DMS53 treated with DMSO at 0.1 percent for 48 hours (cell line): ENCODE results near the gene NAP1L4.

ENCODE experiments used
- DNase-seq: peaks from one replicate; lab custom pipeline; 2025; ENCODE audit not compliant: unreplicated experiment; lab: John Stamatoyannopoulos, UW

Gene NAP1L4, protein sequence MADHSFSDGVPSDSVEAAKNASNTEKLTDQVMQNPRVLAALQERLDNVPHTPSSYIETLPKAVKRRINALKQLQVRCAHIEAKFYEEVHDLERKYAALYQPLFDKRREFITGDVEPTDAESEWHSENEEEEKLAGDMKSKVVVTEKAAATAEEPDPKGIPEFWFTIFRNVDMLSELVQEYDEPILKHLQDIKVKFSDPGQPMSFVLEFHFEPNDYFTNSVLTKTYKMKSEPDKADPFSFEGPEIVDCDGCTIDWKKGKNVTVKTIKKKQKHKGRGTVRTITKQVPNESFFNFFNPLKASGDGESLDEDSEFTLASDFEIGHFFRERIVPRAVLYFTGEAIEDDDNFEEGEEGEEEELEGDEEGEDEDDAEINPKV

DNA sequence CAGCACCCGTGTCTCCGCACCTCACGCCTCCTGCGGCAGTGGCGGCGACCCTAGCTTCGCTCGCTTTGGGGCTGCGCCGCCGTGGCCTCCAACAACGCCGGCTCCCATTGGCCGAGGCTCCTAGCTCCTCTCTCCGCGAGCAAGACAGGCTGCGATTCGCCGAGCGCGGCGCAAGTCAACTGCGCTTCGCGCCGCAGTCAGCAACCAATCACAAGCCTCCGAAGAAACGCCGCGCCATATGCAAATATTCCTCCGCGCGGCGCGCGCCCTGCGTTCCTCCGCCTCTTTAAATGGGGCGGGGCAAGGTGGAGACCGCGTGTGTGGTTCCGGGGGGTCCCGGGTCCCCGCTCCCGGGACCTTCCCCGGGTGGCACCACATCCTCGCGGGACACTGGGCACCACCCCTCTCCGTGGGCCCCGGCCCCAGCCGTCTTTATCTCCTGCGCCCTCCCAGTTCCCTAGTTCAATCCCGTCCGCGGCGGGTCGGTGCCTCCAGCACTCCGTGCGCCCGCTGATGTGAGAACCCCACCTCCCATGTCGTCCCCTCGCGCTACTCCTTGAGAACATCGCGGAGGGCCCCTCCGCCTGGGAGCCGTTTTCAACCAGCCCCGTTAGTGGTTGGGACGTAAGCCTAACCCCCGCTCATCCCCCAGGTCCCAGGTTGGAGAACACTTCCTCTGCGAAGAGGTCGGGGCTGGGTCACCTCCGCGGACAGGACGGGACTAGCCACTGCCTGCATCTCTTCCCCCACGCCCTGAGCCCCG lies at the start of gene NAP1L4:
NAP1L4 (minus strand) TSS at position 96 of the 763 bp plus-strand sequence. CDS start 13,109 bp downstream, outside the sequence.
- peak; percentile 91 for DNase-seq

GRCh38 chr11:3040881-3041280 lies 48.8 kb upstream of the NAP1L4 start:
- no peak for DNase-seq

DNA sequence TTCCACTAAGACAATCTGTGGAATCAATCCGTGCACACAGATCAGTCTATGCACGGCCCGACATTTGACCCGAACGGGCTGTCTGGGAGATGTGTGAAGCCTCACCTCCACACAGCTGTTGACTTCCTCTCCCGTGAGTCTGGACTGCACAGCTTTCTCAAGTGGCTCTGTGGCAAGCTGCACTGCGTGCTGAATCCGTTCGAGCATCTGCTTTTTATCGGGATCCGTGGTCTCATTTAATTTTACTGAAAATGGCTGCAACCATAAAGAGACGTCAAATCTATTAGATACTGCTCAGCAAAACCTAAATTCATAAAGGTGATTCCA lies 45.8 kb upstream of the NAP1L4 start:
- DNase-seq = no peak

DNA sequence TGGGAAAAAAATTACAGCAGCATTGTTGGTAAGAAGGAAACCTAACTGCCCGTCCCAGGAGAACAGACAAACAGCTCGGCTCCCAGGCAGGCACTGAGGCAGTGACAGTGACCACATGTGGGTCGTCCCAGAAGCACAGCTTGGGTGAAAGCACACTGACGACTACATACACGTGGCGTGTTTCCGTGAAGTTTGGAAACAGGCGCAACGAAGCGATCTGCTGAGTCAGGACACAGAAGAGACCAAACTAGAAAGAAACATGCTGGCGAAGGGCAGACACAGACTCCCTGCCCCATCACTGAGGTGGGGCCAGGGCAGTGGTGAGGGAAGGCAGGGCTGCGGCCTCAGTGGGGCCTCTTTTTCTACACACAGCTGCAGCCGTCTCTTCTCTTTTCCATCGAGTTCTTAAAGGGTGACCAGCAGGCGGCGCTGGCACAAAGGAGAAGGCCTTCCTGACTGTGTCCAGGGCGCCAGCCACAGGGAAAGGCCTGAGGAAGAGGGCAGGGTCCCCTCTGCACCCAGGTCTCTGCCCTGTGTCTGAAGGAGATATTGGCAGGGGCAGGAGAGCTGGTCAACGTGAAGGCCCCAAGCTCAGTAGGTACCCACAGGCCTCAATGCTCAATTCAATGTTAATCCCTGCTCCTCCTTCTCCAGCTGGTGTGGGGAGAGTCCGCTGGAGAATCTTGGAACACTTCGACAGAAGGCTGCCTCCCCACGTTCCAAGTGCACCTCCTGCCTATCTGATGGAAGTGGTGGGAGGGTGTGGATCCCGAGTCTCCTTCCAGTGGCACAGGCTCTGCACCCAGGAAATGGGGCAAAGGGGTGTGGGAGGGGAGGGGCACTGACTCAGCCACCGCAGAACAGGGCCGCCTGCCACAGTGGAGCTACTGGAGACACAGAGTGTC lies 45.2 kb upstream of the NAP1L4 start:
- peak; percentile 45 for DNase-seq

DNA sequence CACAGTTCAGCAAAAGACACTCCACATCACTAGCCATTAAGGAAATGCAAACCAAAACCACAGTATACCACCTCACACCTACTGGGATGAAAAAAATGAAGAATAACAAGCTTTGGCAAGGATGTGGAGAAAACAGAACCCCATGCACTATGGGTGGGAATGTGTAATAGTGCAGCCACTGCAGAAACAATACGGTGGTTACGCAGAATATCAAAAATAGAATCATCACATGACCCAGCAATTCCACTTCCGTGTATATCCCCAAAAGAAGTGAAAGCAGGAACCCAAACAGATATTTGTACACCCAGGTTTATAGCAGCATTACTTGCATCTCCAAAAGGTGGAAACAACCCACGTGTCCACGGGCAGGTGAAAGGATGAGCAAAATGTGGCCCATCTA lies 44.3 kb upstream of the NAP1L4 start:
- DNase-seq = no peak

DNA sequence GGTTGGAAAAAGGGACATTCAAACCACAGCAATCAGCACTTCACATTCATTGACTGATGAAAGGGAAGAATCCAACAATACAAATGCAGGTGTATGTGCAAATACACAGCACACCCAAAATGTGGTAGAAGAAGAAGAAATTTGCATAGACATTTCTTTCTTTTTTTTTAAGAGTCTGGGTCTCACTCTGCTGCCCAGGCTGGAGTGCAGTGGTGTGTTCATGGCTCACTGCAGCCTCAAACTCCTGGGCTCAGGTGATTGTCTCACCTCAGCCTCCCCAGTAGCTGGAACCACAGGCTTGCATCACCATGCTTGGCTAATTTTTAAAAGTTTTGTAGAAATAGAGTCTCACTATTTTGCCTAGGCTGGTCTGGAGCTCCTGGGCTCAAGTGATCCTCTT lies 43.2 kb upstream of the NAP1L4 start:
- DNase-seq = no peak

DNA sequence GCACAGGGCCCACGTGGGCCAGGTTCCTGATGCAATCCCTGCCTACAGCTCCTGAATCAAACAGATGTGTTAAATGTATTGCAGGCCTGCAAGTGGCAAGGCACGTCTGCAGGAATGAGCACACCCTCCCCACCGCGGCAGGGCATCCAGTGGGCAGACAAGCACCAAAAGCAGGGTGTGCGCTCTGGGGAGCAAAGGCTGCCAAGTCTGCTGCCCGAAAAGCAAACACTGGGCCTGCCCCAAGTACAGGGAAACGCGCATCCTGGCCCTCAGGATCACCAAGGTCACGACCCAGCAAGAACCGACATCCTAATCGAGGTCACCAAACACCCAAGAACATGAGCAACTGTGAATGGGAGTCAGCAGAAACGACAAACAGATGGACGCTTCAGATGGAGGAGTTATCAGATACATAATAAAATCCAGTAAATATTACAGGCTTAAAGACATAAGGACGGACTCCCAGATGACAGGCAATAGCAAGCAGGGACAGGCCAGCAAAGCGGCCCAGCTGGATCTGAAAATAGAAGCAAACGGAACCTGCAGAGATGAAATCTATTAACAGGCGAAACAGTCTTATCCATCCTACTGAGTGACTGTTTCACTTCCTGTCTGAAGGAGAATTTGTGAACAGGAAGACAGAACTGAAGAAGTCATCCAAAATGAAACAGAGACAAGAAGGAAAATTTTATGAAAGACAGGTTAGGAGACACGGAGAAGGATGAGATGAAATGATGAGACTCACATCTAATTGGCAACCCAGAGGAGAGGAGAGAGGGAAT lies 38.4 kb upstream of the NAP1L4 start:
- no peak for DNase-seq

DNA sequence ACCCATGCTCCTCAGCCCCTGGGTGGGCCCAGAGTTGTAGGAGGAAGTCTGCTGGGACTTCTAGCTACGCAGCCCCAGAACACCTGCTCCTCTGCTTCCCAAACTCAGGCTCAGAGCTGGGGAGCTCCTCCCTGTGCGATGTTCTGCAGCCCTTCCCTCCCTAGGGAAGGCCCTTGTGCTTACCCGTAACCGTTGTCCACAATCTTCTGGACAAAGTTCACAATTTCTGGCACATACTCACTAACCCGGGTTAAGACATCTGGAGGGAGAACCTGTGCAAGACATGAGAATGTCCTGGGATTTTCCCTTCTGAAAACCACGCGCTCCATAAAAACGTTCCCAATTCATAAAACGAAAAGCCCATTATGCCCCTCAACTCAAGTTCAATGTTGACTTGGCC lies 36.7 kb upstream of the NAP1L4 start:
- no peak for DNase-seq

- no peak for DNase-seq
Measured at GRCh38 chr11:3026803-3027202, 34.7 kb upstream of the NAP1L4 start.

DNA sequence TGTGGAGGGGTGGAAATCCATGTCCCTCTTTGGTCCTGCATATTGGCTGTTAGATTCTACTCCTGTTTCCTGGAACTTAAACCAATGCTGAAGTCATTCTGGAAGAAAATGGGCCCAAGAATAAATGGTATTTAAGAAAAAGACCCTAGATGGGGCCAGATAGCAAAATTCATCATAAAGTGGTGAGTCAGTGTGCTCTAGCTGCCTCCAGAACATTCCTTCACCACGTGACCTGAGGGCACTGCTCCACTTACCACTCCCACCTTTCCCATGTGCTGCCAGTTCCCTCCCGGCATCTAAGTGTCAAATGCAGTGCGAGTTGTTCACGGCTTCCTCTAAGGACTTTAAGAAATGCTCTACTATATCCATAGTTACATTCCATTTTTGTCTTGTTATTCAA lies 30.9 kb upstream of the NAP1L4 start:
- no peak for DNase-seq

DNA sequence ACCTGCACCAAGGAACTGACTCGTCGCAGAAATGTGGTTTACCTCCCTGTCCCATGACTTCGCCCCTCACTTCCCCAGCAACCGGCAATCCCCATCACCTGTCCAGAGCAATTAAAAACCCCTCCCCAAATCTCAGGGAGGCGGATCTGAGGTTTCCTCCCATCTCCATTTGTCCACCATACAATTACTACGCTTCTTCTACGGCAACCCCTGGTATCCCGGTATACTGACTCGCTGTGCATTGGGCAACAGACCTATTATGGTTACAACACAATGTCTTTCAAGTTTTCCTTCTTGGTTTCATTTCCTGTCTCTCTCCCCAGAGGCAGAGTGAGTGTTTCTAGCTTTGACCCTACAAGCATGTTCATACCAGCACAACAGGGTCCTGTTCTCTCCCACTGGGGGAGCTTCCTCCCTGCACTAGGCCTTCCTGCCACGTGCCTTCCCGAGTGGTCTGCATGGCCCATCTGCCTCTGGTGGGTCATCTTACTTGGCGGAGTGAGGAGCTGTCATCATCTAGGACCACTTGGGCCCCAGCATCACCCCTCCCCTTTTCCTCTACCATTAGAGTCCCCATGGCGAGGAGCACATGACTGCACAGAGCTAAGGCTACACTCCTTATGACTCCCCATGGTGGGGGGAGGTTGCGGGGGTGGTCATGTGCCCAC lies 30.3 kb upstream of the NAP1L4 start:
- no peak for DNase-seq

GRCh38 chr11:3021125-3021524 lies 29.0 kb upstream of the NAP1L4 start:
- no peak for DNase-seq

DNA sequence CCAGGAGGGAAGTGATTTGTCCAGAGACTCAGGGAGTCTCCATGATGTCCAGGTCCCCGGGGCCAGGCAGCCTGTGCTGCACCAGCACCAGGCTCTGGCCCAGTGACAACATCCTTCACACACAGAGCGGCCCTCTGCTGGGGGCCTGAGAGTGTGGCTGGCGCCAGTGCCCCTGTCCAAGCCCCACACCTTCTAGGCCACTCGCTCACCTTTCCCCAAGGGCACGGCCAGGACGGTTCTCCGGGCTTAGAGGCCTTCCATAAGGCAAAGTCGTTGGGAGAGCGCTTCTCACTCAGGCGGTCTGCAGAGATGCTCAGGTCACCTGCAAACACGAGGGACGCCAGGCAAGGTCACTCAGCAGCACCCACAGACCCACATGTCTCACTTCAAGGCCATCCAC lies 27.9 kb upstream of the NAP1L4 start:
- DNase-seq = no peak

DNA sequence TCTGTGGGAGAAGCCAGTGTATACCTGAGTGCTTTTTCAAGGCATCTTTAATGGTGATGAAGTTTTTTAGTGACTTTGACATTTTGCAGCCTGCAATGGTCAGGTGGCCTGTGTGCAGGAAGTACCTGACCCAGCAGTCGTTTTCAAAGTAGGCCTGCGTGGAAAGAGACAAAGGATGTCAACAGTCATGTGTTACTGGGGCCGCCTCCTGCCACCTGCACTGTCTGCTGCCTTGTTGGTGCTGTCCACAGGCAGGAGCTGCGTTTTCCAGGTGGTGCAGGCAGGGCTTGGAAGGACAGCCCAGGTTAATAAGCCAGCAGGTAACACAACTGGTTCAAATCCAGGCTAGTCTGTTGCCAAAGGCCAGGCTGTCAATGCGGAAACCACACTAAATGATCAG lies 26.5 kb upstream of the NAP1L4 start:
- no peak for DNase-seq

DNA sequence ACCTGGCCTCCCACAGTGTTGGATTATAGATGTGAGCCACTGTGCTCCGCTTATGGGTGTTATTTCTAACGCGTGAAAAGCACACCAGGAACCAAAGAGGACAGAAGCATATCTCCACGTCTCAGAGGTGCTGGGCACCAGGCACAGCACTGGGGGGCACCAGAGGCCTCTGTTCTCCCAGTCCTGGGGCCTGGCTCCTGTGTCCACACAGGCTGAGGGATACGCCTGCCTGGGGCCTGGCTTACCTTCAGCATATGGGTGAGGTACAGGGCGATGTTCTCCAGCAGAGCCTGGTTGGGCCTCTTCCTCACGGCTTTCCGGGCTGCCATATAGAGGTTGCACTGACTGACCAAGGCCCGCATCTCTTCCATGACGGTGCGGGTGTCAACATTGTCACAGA lies 24.7 kb upstream of the NAP1L4 start:
- DNase-seq = no peak

GRCh38 chr11:3015796-3016195 lies 23.7 kb upstream of the NAP1L4 start:
- DNase-seq = no peak

- no peak for DNase-seq
Measured at GRCh38 chr11:3014943-3015342, 22.8 kb upstream of the NAP1L4 start.

- DNase-seq = no peak
Measured at GRCh38 chr11:3014057-3014938, 22.2 kb upstream of the NAP1L4 start.
